ENCODE measurements around the gene CACNA1D.
"Not testable (repeated sequence)": the region's sequence is repeated elsewhere in the genome, so short reads cannot be mapped to it uniquely, and the experiment has no call there.

The CACNA1D gene

GRCh38 chr3:53616971-53617892, 122.8 kb downstream of the CACNA1D start:
- DNase-seq (ENCODE audit: low read depth in 2 of 2): no peak

GRCh38 chr3:53617893-53618523, 123.6 kb downstream of the CACNA1D start:
- DNase-seq (ENCODE audit: low read depth in 2 of 2): no peak

- DNase-seq (ENCODE audit: low read depth in 2 of 2): no peak
Observed at GRCh38 chr3:53618524-53618906, 124.1 kb downstream of the CACNA1D start.

- no peak for DNase-seq (ENCODE audit: low read depth in 2 of 2)
Observed at GRCh38 chr3:53618936-53619335, 124.5 kb downstream of the CACNA1D start.

DNA sequence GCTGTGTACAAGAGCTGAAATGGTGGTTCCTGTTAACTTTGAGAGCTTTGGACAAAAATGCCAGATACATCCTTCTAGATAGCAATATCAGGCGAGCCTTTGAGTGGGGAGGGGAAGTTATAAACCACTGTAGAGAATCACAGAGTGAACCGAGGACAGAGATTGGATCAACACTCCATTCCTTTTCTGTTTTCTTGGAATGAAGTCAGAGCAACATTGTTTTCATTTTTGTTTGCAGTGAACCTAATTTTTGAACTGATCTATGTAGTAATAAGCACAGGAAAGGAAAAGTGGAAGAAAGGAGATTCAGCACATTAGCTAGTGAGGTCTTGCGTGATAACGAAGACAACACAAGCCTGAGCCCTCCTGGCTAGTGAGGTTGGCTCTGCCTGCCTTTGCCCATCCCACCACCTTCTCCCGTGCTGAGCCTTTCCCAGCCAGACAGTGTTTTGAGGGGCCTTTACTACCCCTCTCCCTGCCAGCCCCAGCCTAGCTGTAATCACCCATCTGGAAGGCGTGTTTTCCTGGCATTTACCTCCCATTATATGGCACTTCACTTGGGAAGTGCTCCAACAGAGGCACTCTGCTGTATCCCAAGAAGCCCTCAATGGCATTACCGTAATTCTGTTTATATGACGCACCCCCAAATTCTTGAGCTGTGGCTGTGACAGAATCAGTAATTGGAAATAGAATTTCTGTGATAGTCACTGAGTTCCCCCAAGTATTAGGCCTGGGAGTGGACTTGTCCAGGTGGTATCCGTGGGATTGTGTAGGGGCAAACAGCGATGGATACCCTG, 129.8 kb downstream of the CACNA1D start:
- no peak for DNase-seq (ENCODE audit: low read depth in 2 of 2)

DNA sequence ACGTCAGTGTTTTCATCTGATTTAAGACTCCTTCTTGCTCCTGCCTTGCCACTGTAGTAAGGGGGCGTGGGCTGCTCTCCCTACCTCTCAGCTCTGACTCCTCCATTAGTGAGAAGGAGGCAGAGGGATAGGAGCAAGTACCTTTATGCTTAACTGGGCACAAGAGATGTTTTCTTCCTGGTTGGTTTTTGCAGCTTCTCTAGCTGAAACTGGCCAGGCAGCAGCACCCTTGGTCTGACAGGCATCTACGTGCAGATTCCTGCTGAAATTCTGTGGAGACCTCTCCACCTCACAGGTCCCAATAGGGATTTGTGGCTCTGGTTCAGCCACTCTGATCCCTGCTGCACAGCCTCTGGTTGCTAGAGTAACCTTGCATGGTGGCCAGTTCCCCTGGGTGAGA, 132.5 kb downstream of the CACNA1D start:
- DNase-seq (ENCODE audit: low read depth in 2 of 2): no peak

DNA sequence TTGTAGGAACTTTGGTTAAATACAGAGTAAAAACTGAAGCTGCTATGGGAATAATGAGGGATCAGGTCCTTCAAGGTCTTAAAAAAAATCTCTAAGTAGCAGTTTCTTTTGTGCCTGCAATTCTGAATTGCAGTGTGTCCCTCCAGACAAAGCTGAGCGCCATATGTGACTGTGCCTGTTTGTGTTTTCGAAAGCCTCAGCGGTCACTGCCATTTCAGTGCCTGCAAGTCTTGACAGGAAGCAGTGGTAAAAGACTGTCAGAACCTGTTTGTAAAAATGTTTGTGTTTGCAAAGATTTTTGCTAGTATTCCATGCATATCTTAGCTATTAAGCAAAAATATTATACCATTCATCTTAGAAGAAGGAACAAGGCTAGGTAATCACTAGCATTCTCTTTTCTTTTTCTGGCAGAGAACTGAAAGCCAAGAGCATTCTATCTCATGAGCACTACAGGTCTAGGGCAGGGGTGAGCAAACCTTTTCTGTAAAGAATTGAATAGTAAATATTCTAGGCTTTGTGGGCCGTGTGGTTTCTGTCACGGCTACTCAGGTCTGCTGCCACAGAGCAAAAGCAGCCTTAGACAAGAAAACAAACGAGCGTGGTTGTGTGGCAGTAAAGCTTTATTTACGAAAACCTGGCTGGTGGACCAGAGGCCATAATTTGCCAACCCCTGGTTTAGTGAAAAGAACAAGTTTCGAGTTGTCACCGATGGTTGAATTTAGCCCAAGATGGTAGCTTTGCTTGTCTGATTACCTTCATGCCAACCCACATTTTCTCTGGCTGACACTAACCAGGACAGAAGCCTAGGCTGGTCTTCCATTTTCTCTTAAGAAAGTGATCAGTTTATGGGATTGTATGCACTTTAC, 134.4 kb downstream of the CACNA1D start:
- DNase-seq (ENCODE audit: low read depth in 2 of 2): no peak

DNA sequence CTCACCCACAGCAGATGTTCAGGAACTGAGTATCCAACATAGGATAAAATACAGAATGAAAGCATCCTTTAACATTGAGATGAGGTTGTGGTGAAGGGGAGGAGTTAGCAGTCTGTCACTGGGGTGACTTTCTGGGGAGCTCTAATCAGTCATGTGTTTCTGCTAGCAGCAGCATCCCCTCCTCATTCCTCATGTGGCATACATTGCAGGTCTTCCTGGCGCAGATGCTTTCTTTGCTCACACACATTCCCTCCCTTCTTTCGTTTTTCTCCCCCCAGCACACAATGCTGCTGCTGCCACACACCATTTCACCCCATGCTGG, 135.0 kb downstream of the CACNA1D start:
- DNase-seq (ENCODE audit: low read depth in 2 of 2): no peak

GRCh38 chr3:53630547-53630946, 136.1 kb downstream of the CACNA1D start:
- DNase-seq (ENCODE audit: low read depth in 2 of 2): no peak

DNA sequence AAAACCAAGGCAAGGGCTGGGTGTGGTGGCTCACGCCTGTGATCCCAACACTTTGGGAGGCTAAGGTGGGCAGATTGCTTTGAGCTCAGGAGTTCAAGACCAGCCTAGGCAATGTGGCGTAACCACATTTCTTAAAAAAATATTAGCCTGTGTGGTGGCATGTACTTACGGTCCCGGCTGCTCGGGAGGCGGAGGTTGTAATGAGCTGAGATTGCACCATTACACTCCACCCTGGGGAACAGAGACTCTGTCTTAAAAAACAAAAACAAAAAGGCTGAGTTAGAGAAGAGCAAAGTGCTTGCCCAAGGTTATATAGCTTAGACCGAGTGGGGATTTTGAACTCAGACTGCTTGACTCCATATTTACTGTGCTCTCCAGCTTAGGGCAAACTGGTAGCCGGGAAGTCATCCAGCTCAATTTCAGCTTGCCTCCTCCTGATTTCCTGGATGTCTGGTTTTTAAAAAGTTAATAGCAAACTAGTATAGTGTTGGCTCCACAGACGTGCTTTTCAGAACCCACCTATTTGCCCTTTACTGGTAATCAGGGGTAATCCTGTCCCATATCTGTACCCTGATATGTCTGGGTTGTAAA, 138.9 kb downstream of the CACNA1D start:
- no peak for DNase-seq (ENCODE audit: low read depth in 2 of 2)

- no peak for DNase-seq (ENCODE audit: low read depth in 2 of 2)
Observed at GRCh38 chr3:53635041-53635440, 140.6 kb downstream of the CACNA1D start.

GRCh38 chr3:53638806-53639205, 144.4 kb downstream of the CACNA1D start:
- not testable (repeated sequence) for DNase-seq (ENCODE audit: low read depth in 2 of 2)

- no peak for DNase-seq (ENCODE audit: low read depth in 2 of 2)
Observed at GRCh38 chr3:53641397-53641796, 147.0 kb downstream of the CACNA1D start.

- DNase-seq (ENCODE audit: low read depth in 2 of 2): no peak
Observed at GRCh38 chr3:53642211-53642610, 147.8 kb downstream of the CACNA1D start.

GRCh38 chr3:53643757-53644156, 149.3 kb downstream of the CACNA1D start:
- DNase-seq (ENCODE audit: low read depth in 2 of 2): no peak

DNA sequence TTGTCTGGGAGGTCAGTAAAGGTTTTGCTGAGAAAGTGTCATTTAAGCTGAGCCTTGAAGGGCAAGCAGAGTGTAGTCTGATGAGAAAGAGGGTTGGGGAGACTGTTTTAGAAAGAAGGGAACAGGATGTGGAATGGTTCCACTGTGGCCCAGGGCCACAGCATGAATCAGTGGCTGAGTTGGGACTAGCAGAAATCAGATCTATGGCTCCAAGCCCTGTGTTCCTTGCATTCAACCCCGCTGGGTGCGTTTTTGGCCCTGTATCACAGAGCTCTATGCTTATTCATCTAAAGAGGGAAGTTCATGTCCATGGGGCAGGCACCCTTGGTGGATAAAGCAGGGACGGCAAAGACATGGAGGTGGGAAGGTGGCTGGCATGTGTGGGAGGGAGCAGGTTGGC, 151.3 kb downstream of the CACNA1D start:
- no peak for DNase-seq (ENCODE audit: low read depth in 2 of 2)

- no peak for DNase-seq (ENCODE audit: low read depth in 2 of 2)
Observed at GRCh38 chr3:53646723-53647122, 152.3 kb downstream of the CACNA1D start.

- DNase-seq (ENCODE audit: low read depth in 2 of 2): no peak
Observed at GRCh38 chr3:53649816-53650215, 155.4 kb downstream of the CACNA1D start.

DNA sequence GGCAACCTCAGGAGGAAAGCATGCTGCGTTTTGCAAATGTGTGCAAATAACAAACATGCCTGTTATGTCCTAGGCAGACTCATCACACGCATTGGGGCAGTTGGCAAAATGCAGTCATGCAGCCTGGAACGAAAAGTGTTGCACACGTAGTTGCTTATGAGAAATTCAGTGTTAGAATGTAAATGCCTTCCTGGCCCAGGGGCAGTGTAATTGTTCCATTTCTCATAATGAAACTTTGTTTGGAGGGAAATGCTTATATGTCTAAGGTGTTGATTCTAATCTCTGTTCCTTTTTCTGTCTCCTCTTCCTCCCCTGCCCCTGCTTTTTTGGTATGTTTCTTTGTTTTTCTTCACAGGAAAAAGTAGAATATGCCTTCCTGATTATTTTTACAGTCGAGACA, 156.0 kb downstream of the CACNA1D start:
- DNase-seq (ENCODE audit: low read depth in 2 of 2): no peak

DNA sequence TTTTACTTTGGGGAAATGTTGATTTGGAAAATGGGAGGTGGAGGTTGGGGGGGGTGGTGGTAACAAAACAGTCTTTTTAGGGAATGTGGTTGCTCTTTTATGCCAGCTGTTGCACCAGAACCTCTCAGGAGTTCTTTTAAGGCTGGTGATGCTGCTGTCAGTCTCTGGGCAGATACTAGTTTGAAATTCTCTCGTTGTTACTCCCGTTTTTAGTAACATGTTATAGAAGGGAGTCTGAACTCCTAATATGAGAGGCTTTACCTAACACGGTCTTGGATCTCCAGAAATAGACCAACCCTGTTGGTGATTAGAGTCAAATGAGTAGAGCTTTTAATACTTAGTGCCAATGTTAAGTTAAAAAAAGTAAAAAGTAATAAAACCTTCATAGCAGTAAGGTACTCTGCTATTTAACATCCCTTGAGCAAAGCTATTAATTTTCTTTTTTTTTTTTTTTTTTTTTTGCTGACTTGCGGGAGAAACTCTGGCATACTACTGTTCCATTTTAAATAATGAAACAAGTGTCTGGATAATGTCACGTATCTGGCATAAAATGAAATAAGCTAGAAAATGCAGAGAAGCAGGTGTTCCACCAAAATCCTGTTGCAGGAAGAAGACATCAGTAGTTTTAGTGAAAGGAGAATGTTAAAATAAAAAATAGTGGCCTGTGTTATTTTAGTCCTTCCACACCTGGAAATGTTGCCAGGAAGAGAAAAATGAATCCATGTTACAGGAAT, 156.7 kb downstream of the CACNA1D start:
- no peak for DNase-seq (ENCODE audit: low read depth in 2 of 2)

DNA sequence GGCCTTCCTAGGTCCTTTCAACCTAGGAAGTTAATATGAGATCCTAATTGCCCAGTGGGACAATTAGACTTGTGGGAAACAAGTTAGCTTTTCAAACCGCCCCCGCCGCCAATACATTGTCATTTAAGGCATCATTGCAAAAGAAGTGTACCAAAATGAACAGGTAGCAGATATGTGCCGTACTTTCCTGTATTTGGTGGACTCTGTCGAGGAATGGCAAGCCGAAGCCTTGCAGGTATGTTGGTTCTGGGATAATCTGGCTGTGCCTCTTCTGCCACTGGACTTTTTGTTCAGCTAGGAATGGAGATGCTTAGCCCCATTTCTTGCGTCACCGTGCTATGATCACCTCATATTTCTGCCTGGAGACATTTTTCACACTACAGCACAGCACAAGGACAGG, 157.5 kb downstream of the CACNA1D start:
- DNase-seq (ENCODE audit: low read depth in 2 of 2): no peak

Data from stimulated activated CD8-positive, alpha-beta memory T cell treated with anti-CD3 and anti-CD28 coated beads, Interleukin-7, amount 100 ng/mL, for 1 hour (primary cell).